ENCODE results near the gene CLIC5.

Gene CLIC5

DNA sequence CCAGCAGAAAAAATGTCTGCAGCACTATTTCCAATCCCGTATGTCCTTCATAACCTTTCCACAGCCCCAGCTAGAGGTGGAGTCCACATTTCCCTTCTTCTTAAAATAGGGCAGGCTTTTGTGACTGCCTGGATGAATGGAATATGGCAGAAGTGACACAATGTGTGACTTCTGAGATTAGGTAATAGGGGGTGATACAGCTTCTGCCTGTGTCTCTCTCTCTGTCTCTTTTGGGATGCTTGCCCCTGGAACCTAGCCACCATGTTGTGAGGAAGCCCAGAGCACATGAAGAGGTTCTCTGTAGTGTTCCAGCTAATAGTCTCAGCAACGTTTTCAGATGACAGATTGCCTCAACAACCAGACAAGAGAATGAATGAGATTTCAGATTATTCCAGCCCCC is 51.4 kb downstream of the CLIC5 start:
- no peak for DNase-seq

DNA sequence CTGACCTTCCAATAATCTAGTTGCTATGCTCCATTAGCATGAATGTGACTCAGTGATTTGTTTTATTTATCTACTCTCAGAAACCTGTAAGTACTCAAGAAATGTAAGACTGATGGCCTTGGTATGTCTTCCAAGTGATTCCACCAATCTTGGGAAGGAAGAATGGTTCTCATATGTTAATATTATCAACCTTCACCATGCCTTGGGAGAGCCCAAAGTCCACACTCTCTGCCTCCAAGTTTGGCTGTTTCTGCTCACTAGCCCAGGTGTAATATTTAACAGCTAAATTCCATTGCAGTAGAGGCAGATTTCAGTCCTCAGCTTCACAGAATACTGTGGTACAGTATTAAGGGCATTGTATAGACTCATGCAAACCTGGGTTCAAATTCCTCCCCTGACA is 51.8 kb downstream of the CLIC5 start:
- no peak for DNase-seq

DNA sequence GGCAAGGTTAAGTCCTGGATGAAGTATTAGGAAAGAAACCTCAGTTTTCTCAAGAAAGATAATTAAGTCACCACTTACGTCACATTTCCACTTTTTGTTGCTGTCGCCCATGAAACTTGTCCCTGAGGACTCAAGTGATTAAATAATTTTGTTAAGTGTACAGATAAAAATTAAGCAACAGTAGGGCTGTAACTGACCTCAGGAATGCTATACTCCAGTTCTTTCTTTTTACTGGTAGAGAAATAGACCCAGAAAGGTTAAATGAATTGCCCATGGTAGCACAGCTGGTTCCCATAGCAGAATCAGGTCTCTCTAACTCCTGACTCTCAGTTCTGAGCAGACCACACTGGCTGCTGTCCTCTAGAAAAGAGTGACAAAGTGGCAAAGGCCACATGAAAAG is 54.5 kb downstream of the CLIC5 start:
- no peak for DNase-seq

DNA sequence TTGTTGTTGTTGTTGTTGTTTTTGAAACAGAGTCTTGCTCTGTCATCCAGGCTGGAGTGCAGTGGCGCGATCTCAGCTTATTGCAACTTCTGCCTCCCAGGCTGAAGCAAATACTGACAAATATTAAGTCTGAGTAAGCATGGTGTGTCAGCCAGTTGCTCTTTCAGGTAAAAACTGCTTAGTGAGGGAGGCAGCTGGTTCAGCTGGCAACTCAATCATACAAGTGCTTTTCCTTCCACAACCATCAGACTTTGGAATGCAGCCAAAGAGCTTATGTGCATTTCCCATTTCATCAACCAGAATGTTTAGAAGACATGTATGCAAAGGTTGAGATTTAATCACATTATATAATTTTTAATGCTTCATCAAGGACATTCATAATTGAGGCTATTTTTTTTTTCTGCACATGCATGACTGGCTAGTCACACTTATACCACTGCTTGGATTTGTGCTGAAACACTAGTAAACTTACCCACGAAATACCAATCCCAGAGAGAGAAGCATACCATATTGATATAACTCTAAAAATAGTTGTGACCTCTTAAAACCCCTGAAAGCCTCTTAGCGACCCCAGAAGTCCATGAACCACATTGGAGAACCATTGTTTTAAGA is 56.0 kb downstream of the CLIC5 start:
- no peak for DNase-seq

DNA sequence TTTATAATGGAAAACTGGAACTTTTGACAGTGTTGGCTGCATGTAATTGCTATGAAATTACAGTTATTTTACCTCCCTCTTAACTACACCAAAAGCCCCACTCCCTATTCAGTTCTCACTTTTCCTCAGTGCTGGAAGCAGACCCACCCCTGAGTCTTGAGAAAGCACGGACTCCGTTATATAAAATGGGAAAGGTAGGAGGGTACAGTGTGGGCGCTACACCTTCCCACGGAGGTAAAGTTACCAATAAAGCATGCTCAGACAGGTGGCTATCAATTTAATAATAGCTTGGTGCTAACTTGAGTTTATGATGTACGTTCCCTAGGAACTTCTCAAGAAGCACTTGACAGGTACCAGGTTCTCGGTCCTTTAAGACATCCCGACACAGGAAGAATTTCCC is 59.0 kb downstream of the CLIC5 start:
- DNase-seq: no peak

DNA sequence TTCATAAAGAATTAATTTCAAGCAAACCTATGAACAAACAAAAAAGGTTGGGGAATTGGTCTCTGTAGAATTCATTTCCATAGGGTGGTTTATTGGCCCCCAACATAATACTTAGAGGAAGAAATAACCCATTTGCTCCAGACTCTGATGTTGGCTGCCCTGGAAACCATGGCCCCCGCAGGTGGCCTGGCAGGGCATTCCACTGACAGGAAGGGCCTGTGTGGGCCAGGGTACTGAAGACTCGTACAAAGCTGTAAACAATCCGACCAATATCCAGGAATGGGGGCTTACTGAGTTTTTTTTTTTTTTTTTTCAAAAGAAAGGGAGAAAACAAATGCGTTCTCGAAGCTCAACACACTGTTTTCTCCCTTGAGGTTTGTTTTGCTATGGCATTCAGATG is 59.5 kb downstream of the CLIC5 start:
- DNase-seq: no peak

DNA sequence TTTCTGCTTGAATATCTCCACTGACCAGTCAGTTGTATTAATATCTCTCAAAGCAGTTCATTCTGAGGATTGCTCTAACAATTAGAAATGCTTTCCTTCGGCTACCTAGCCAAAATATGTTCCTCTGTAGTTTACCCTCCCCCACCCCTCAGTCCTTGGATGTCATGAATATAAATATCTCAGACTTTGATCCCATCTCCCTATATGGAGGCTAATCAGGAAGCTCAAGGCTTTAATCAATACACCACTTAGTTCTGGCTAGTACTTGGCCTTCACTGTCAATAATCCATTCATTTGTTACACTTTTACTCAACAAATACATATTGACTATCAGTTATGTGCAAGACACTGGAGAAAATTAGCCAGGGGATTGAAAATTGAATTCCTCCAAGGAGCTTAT is 60.1 kb downstream of the CLIC5 start:
- no peak for DNase-seq

DNA sequence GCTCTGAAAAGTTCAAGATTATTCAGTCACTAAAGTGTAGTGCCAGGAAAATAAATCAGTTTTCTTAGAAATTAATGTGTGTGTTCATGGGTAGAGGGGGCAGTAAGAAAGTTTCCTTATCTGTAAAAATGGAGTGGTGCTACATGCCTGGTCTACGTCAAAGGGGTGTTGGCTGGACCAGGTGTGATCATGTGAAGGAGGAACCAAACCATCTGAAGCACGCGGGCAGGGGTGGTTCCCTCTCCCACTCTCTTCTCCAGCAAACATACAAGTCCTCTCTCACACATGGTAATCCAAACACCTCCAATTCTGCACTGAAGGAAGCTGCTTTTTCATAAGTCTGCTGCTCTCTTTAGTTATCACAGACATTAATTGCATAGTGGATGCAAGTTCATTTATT is 63.1 kb downstream of the CLIC5 start:
- DNase-seq: no peak

DNA sequence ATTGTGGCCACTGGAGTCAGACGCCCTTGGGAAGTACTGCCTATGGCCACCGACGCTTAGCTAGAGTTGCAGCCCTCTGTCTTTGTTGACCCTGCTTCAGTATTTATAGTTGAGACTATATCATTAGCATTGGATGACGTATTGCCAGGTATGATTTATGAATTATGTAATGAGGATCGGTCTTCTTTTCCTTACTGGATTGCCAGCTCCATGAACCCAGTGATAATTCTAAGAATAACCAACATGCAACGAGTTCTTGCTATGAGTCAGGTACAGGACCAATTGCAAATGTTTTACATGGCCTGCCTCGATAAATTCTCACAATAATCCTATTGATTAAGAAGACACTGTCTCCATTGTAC is 63.5 kb downstream of the CLIC5 start:
- DNase-seq: no peak

DNA sequence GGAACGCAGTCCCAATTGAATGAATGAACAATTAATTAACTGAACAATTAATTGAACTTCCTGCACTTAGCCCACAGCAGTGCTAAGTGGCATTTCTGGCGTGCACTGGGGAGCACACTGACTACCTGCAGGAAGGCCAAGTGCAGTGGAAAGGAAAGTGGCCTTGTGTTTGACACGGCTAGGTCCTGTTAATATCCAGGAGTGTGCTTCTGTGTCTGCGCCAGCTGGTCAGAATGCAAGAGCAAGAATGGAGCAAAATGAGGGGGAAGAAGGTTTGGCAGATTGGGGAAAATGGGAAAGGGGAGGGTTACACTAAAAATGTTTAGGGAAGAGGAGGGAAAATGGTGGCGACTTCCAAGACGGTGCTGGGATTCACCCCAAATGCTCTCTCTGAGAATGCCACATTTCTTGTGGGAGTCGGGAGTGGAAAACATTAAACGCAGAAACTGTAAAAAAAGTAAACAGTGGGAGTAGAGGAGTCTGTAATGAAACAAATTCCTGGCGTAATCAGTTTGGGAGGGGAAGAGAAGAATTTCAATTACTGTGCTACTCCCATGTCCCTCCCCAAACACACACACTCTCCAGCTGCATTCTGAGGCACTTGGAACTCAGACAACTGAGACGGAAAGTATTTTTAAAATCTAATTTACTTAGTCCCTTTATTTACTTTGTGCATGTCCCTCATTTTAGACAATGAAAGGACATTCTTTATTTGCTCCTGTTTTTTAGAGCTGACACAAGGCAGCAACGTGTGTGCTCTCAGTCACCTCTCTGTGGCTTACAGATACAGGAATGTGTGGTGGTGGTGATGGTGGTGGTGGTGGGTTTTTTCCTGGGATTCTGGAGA is 64.1 kb downstream of the CLIC5 start:
- no peak for DNase-seq

DNA sequence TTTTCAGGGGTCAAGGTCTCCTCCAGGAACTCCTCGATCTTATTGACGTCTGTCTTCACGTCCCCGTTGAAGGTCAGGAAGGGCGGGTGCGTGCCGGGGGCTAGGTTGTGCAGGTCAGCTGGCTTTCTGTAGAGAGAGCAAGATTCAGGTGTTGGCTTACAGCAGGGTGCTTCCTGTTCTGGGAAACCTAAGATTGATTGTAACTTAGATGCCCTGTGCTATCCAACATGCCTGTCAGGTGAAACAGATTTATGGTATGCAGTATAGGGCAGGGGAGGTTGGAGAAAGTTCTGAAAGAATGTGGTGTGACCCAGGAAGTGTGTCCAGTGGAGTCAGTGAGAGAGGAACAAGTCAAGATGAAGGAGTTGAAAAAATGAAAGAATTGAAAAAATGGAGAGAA is 66.4 kb downstream of the CLIC5 start:
- no peak for DNase-seq

DNA sequence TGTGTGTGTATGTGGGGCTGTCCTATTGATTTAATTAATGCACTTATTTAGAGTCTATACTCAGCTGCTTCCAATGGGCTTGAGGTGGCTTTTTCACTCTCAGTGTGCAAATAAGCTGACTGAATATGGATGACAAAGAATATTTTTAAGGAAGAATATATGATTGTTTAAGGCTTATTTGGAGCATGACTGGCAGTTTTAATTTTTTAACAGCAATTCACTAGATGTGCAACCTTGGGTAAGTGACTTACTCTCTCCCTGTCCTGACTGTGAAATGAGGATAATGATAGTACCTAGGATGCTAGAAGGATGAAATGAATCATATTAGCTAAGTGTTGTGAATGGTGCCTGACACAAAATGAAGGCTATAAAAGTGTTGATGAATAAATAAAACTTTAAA is 67.9 kb downstream of the CLIC5 start:
- DNase-seq: no peak

DNA sequence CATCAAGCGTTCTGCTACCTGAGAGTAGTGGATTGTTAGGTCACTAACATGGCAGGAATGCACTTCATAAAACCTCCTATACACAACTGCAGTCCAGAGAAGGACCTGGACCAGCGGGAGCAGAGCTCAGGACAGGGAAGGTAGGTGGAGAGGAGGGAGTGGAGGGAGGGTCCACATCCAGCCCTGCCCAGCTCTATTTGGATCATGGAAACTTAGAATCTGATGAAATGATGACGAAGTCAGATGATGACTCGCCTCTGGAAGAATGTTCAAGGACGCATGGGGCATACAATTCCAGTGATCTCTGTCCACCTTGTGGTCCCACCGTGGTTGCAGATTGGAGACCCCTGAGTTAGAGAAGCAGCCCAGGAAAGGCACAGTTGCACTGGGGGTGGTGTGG is 68.8 kb downstream of the CLIC5 start:
- DNase-seq: no peak

DNA sequence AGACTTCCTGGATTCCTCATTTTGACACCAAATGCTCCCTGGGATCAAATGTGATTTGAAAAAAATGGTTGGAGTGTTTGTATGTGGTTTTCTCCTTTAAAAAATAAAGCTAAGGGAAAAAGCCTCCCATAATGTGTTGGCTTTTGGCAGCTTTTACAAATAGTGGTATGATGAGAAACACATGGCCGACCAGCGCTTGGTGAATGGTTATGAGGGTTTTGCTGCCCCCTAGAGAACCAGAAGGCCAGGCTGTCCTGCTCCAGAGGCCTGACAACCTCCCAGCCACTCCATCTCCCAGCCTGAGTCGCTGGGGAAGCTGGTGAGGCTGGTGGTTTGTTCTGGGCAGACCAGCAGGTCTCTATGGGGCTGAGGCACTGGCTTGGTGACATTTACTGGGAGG is 69.3 kb downstream of the CLIC5 start:
- no peak for DNase-seq

DNA sequence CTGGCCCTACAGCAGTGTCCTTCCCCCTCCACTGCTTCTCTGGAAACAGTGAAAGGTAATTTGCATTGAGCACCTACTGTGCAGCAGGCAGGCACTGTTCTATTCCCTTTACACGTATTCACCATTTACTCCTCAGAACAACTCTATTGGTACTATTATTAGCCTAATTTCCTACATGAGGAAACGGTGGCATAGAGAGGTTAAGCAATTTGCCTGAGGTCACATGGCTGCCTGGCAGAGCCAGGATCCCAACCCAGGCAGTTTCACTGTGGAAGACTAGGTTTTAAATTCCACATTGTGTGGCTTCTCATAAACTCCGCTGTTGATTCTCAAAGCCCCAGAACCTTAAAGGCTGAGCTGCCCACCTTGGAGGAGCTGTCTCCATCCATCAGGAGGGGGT is 72.7 kb downstream of the CLIC5 start:
- DNase-seq: no peak

DNA sequence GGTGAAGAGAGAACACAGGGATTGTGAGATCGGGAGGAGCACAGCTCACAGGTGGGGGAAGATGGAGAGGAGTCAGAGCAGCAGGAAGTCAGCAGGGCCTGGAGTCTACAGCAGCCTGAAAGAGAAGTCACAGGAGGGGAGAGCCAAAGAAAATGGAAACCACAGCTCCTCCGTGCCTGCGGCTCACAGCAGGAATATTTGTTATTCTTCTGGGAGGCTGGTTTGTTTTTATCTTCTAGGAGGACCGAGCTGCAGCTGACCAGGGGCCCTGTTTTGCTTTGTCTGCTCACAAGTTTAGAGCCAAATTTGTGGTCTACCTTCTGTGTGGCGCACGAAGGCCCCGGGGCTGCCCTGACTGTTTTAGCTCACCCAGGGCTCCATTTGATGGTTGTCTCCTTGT is 81.8 kb downstream of the CLIC5 start:
- DNase-seq: no peak

DNA sequence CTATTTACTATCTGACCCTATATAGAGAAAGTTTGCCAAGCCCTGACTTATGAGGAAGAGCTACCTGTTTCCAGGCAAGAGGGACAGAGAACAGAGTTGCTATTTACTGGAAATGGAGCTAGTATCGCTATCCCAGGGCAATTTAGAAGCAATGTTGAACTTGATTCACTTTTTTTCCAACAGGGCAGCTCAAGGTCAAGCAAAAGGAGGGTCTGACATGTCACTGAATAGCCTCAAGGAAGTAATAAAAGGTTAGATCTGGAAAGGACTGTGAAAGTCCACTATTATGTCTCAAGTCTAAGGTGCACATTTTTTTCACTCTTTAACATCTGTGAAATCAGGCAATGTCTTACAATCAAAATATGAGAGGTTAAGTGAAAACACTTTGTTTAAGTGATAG is 84.4 kb downstream of the CLIC5 start:
- no peak for DNase-seq

DNA sequence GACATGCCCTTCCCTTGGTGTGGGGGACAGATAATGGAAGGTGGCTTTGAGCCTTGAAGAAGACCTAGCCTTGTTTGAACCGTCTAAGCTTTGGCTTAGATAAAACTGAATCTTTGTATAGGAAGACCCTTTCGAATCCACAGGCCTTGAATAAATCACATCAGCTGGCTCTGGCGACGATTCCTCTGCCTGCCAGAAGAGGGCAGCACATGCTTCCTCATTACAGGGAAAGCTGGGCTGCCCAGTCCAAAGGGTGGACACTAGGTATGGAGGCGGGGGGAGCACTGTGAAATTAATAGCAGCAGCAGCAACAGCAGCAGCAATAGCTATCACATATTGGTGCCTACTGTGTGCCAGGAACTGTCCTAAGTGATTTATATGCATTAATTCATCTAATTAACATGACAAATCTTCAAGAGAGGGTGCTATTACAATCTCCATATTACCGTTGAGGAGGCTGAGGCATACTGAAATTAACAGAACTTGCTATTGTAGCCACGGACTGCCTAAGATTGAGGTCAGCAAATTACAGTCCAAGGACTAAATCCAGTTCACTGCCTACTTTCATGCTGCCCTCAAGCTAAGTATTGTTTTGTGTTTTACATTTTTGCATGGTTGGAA is 85.1 kb downstream of the CLIC5 start:
- DNase-seq: peak in 12 of 14 donors; percentile 1 to 54 (median 10)

DNA sequence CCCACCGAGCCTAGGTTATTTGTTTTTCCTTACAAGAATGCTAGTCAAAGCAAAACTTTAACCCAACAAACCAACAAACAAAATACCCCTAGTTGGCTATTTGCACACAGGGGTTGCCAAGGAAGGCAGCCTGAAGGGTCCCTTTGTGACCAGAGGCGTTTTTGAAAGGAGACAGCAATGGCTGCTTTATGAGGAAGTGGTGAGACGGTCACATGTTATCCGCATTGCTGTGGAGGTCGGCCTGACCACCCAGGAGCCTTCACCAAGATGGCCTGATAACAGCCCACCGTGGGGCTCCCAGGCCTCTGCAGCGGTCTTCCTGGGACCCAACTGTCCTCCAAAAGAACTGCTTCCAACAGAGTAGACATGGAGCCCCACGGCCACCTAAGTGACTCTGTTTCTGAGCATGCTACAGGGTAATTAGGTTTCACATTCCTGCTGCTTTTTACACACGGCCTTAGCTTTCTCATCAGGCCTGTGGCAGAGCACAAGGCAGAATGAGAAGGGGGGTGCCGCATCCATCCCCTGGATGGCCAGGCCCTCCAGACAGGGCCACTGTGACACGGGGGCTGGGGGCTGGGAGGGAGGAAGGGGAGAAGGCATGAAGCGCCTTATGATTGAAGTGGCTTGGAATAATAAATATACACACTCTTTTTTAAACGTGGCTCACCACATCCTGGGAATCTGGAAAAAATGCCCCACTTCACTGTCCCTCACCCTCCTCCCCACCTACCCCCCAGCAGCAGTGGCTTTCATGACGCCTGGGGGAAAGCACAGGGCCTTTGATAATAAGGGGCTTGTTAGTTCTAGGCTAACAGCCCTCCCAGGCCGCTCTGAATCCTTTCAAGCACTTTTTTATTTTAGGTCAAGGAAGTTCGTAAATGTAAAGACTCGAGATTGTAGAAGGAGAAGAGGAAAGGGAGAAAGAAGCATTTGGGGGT is 86.0 kb downstream of the CLIC5 start:
- no peak for DNase-seq

DNA sequence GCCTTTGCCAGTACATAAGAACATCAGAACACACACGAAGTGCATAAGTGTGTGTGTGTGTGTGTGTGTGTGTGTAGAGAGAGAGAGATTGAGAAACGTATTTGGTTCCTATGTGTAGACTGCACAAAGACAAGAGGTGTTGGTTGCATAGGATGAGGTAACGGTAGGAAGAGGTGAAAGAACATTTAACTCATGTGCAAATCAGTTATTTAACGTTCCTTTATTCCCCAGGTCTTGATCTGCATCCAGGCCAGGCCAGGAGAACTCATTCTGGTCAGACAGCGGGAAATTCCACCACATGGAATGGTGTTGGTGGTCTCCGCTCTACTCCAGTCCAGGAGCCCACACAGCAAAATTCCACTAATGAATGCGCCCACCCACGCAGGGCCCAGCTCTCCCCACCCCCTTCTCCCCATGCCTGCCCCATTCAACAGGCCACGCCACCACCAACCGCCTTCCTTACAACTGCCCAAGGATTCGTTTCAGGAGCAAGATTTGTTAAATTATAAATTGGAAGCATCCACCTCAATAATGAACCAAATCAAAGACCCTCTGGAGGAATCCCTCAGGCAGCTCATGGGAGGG is 86.8 kb downstream of the CLIC5 start:
- DNase-seq: no peak

DNA sequence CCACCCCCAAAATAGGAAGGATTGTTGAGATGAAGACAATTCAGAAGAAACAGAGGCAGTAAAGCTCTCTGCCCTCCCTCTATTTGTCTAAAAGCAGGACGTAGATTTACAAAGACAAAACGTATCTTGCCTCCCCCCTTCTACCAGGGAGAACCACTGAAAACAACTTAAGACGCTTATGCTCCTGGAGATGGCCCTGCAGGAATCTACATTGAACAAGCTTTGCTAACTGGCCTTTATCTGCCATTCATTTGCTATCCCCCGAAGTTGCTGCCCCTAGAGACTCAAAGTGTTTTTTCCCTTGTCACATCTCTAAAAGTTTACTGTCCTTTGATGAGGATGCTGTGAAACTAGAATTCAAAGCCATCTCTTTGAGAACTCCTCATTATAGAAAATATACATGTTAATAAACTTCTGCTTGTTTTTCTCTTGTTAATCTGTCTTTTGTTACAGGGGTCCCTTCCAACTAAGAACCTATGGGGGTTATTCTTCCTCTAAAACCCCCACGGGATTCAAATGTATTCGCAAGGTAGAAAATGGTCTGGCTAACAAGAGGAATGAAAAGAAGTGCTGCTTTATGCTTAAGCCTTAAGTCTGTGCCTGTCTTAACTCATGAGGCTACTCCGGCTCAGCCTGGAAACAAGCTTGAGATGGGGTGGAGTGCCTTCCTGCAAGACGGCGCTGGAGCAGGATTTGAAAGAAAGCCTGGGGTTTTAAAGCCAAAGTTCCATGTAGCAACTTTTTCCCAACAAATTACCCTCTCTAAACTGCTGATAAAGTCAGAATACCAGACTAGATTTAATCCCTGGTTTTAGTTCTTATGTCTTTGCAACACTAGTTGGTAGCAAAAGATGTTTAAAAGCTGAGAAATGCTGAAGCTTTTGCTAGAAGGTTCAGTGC is 88.0 kb downstream of the CLIC5 start:
- no peak for DNase-seq
